Measurements from ENCODE around the gene SNX7.
A peak's percentile ranks its signal among the peaks of the same experiment; 100 is the strongest.

The SNX7 gene

GRCh38 chr1:98697781-98698180 lies 36.3 kb downstream of the SNX7 start:
- no peak for DNase-seq

GRCh38 chr1:98698625-98699024 lies 37.1 kb downstream of the SNX7 start:
- no peak for DNase-seq

GRCh38 chr1:98700228-98700627 lies 38.7 kb downstream of the SNX7 start:
- DNase-seq: no peak

- DNase-seq: no peak
Observed at GRCh38 chr1:98702976-98703375, 41.5 kb downstream of the SNX7 start.

- DNase-seq: peak in 8 of 14 donors; percentile 2 to 33 (median 6)
Observed at GRCh38 chr1:98704474-98704873, 43.0 kb downstream of the SNX7 start.

- DNase-seq: no peak
Observed at GRCh38 chr1:98704971-98705370, 43.5 kb downstream of the SNX7 start.

GRCh38 chr1:98705591-98705990 lies 44.1 kb downstream of the SNX7 start:
- no peak for DNase-seq

GRCh38 chr1:98706173-98706843 lies 44.8 kb downstream of the SNX7 start:
- DNase-seq: no peak

GRCh38 chr1:98707556-98707955 lies 46.0 kb downstream of the SNX7 start:
- DNase-seq: no peak

- no peak for DNase-seq
Observed at GRCh38 chr1:98709906-98710305, 48.4 kb downstream of the SNX7 start.

GRCh38 chr1:98723574-98723973 lies 62.1 kb downstream of the SNX7 start:
- DNase-seq: no peak

GRCh38 chr1:98732985-98733781 lies 71.7 kb downstream of the SNX7 start:
- DNase-seq: no peak

- DNase-seq: no peak
Observed at GRCh38 chr1:98733782-98734112, 72.2 kb downstream of the SNX7 start.

GRCh38 chr1:98735756-98736155 lies 74.2 kb downstream of the SNX7 start:
- no peak for DNase-seq

GRCh38 chr1:98737835-98738234 lies 76.3 kb downstream of the SNX7 start:
- no peak for DNase-seq

- no peak for DNase-seq
Observed at GRCh38 chr1:98739762-98740161, 78.2 kb downstream of the SNX7 start.

- DNase-seq: no peak
Observed at GRCh38 chr1:98741164-98741563, 79.6 kb downstream of the SNX7 start.

- no peak for DNase-seq
Observed at GRCh38 chr1:98749152-98749756, 87.7 kb downstream of the SNX7 start.

- DNase-seq: no peak
Observed at GRCh38 chr1:98754176-98754575, 92.7 kb downstream of the SNX7 start.

- no peak for DNase-seq
Observed at GRCh38 chr1:98761219-98761865, 99.8 kb downstream of the SNX7 start.

- no peak for DNase-seq
Observed at GRCh38 chr1:98763488-98764150, 102.1 kb downstream of the SNX7 start.

GRCh38 chr1:98764485-98764884 lies 103.0 kb downstream of the SNX7 start:
- no peak for DNase-seq

- no peak for DNase-seq
Observed at GRCh38 chr1:98766255-98766654, 104.7 kb downstream of the SNX7 start.
